ENCODE results near the gene LRCH3. TPM values are rescaled to one million over a fixed set of nuclear protein-coding genes. Genes with fewer than 3 reads are reported as not detected.

LRCH3 gene
- polyA plus RNA-seq, 1 donor from 2014 or later, result 41.4 TPM

DNA sequence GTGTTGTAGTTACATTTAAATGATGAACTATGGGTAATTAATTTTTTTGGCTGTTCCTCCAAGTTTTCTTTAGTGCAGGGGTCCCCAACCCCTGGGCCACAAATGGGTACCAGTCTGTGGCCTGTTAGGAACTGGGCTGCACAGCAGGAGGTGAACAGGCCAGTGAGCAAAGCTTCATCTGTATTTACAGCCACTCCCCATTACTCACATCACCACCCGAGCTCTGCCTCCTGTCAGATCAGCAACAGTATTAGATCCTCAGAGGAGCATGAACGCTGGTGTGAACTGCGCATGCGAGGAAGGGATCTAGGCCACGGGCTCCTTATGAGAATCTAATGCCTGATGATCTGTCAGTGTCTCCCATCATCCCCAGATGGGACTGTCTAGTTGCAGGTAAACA is 83.0 kb downstream of the LRCH3 start:
- Histone ChIP-seq H3K36me3 (ENCODE audit: insufficient read depth, low read length) (no peaks in the 10 kb centered on the region), H4K20me1 (ENCODE audit: insufficient read depth) (no peaks in the 10 kb centered on the region), H3K27ac (ENCODE audit: low read length) (no peak overlapping the region)

DNA sequence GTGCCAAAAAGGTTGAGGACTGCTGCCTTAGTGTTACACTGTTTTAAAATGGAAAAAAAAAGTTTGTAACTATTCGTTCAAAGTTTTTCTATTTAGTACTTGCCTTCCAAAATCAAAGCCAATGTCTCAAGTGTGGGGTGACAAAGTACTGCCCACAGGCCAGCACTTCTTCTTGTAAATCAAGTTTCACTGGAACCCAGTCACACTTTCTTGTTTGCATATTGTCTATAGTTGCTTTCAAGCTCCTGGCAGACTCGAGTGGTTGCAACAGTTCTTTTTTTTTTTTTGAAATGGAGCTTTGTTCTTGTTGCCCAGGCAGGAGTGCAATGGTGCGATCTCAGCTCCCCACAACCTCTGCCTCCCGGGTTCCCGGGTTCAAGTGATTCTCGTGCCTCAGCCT is 83.6 kb downstream of the LRCH3 start:
- no peak overlapping the region for H3K4me3 ChIP-seq (ENCODE audit: low read length)
- no peak overlapping the region for H3K9ac ChIP-seq (ENCODE audit: low read length)
- no peak overlapping the region for H3K27ac ChIP-seq (ENCODE audit: low read length)
- no peak for TF ChIP-seq SMC3 (conservative IDR thresholded peaks at IDR 0.05; ENCODE audit: poor library complexity)
- TF ChIP-seq MXI1 (conservative IDR thresholded peaks at IDR 0.05; ENCODE audit: poor library complexity, severe bottlenecking), result no peak
- TF ChIP-seq, protein P1, sequence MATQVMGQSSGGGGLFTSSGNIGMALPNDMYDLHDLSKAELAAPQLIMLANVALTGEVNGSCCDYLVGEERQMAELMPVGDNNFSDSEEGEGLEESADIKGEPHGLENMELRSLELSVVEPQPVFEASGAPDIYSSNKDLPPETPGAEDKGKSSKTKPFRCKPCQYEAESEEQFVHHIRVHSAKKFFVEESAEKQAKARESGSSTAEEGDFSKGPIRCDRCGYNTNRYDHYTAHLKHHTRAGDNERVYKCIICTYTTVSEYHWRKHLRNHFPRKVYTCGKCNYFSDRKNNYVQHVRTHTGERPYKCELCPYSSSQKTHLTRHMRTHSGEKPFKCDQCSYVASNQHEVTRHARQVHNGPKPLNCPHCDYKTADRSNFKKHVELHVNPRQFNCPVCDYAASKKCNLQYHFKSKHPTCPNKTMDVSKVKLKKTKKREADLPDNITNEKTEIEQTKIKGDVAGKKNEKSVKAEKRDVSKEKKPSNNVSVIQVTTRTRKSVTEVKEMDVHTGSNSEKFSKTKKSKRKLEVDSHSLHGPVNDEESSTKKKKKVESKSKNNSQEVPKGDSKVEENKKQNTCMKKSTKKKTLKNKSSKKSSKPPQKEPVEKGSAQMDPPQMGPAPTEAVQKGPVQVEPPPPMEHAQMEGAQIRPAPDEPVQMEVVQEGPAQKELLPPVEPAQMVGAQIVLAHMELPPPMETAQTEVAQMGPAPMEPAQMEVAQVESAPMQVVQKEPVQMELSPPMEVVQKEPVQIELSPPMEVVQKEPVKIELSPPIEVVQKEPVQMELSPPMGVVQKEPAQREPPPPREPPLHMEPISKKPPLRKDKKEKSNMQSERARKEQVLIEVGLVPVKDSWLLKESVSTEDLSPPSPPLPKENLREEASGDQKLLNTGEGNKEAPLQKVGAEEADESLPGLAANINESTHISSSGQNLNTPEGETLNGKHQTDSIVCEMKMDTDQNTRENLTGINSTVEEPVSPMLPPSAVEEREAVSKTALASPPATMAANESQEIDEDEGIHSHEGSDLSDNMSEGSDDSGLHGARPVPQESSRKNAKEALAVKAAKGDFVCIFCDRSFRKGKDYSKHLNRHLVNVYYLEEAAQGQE (IDR thresholded peaks at IDR 0.05; ENCODE audit: borderline replicate concordance), result no peak
- no peak for TF ChIP-seq POLR2AphosphoS5 (IDR thresholded peaks at IDR 0.05)
- TF ChIP-seq EZH2 (IDR thresholded peaks at IDR 0.05; ENCODE audit: borderline replicate concordance, insufficient read depth, low read length, poor library complexity, severe bottlenecking), result no peak
- TF ChIP-seq TAF1 (IDR thresholded peaks at IDR 0.05; ENCODE audit: low read depth), result no peak
- no peak for TF ChIP-seq RAD21 (conservative IDR thresholded peaks at IDR 0.05)
- TF ChIP-seq EP300 (conservative IDR thresholded peaks at IDR 0.05; ENCODE audit: poor library complexity, severe bottlenecking), result no peak
- H3F3A ChIP-seq (ENCODE audit: insufficient read depth, low read length, poor library complexity, severe bottlenecking), result no peaks in the 10 kb centered on the region
- H3K79me2 ChIP-seq (replicated peaks; ENCODE audit: insufficient read depth, low read length), result no peaks in the 10 kb centered on the region
- no peak overlapping the region for H2AFZ ChIP-seq (ENCODE audit: low read depth, low read length)
- H3K9me2 ChIP-seq (ENCODE audit: insufficient read depth, low read length), result no peaks in the 10 kb centered on the region
- no peaks in the 10 kb centered on the region for H3K9me3 ChIP-seq (ENCODE audit: low read length)
- H3K36me3 ChIP-seq (ENCODE audit: insufficient read depth, low read length), result no peaks in the 10 kb centered on the region
- no peaks in the 10 kb centered on the region for H3K27me3 ChIP-seq (ENCODE audit: insufficient read depth, low read depth, low read length)
- H4K20me1 ChIP-seq (ENCODE audit: insufficient read depth), result no peaks in the 10 kb centered on the region
- H3K4me2 ChIP-seq (ENCODE audit: low read length), result no peak overlapping the region

More for the DNA sequence above, 83.0 kb downstream of the LRCH3 start:
- TF ChIP-seq POLR2AphosphoS5 (IDR thresholded peaks at IDR 0.05) (no peak), EP300 (conservative IDR thresholded peaks at IDR 0.05; ENCODE audit: poor library complexity, severe bottlenecking) (no peak), MXI1 (conservative IDR thresholded peaks at IDR 0.05; ENCODE audit: poor library complexity, severe bottlenecking) (no peak), TAF1 (IDR thresholded peaks at IDR 0.05; ENCODE audit: low read depth) (no peak), RAD21 (conservative IDR thresholded peaks at IDR 0.05) (no peak), EZH2 (IDR thresholded peaks at IDR 0.05; ENCODE audit: borderline replicate concordance, insufficient read depth, low read length, poor library complexity, severe bottlenecking) (no peak), SMC3 (conservative IDR thresholded peaks at IDR 0.05; ENCODE audit: poor library complexity) (no peak)
- TF ChIP-seq, protein P1 (IDR thresholded peaks at IDR 0.05; ENCODE audit: borderline replicate concordance), result no peak
- TF ChIP-seq, protein P2, sequence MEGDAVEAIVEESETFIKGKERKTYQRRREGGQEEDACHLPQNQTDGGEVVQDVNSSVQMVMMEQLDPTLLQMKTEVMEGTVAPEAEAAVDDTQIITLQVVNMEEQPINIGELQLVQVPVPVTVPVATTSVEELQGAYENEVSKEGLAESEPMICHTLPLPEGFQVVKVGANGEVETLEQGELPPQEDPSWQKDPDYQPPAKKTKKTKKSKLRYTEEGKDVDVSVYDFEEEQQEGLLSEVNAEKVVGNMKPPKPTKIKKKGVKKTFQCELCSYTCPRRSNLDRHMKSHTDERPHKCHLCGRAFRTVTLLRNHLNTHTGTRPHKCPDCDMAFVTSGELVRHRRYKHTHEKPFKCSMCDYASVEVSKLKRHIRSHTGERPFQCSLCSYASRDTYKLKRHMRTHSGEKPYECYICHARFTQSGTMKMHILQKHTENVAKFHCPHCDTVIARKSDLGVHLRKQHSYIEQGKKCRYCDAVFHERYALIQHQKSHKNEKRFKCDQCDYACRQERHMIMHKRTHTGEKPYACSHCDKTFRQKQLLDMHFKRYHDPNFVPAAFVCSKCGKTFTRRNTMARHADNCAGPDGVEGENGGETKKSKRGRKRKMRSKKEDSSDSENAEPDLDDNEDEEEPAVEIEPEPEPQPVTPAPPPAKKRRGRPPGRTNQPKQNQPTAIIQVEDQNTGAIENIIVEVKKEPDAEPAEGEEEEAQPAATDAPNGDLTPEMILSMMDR (IDR thresholded peaks at IDR 0.05; ENCODE audit: poor library complexity, severe bottlenecking), result no peak
- H3K4me2 ChIP-seq (ENCODE audit: low read length), result no peak overlapping the region
- H3K27me3 ChIP-seq (ENCODE audit: insufficient read depth, low read depth, low read length), result no peaks in the 10 kb centered on the region
- H3F3A ChIP-seq (ENCODE audit: insufficient read depth, low read length, poor library complexity, severe bottlenecking), result no peaks in the 10 kb centered on the region
- no peak overlapping the region for H2AFZ ChIP-seq (ENCODE audit: low read depth, low read length)
- H3K9me2 ChIP-seq (ENCODE audit: insufficient read depth, low read length), result no peaks in the 10 kb centered on the region
- no peaks in the 10 kb centered on the region for H3K9me3 ChIP-seq (ENCODE audit: low read length)
- H3K4me3 ChIP-seq (ENCODE audit: low read length), result no peak overlapping the region
- H3K9ac ChIP-seq (ENCODE audit: low read length), result no peak overlapping the region
- H3K79me2 ChIP-seq (replicated peaks; ENCODE audit: insufficient read depth, low read length), result no peaks in the 10 kb centered on the region

Measured in neural cell (in vitro differentiated cells).